Activated naive CD8-positive, alpha-beta T cell treated with anti-CD3 and anti-CD28 coated beads, Interleukin-2, amount 10 ng/mL, durations not matched to agents 7 days and 5 days (primary cell): ENCODE data around the gene KCTD19. TPM values are rescaled to one million over a fixed set of nuclear protein-coding genes. Genes with fewer than 3 reads are reported as not detected.

ENCODE experiments used
- ATAC-seq: fragments of 150-1000 bp; cut with Tn5 transposase; one replicate; pipeline ENCODE4 v1.10.0; 2021; ENCODE audit warnings: low read depth, moderate library complexity
- POLR2A ChIA-PET: fragments of 350-600 bp; sonication (Branson Sonifier 250); formaldehyde crosslinking; loops from one replicate; lab custom pipeline; 2021; ENCODE audit warnings: antibody characterized with exemption; lab: Charles Lee
- DNase-seq: peaks from one replicate; pipeline ENCODE4 v3.0.0; 2021
- H3K27ac Mint-ChIP-seq: one replicate; pipeline ENCODE4 v1.8.0; 2022; ENCODE audit warnings: mild to moderate bottlenecking, mixed read lengths
- H3K27me3 Mint-ChIP-seq: one replicate; pipeline ENCODE4 v1.8.0; 2022; ENCODE audit warnings: mild to moderate bottlenecking, moderate library complexity, mixed read lengths
- H3K36me3 Mint-ChIP-seq: one replicate; pipeline ENCODE4 v1.8.0; 2021; ENCODE audit warnings: mild to moderate bottlenecking, mixed read lengths
- H3K4me1 Mint-ChIP-seq: one replicate; pipeline ENCODE4 v1.8.0; 2021; ENCODE audit warnings: mixed read lengths
- H3K4me3 Mint-ChIP-seq: one replicate; pipeline ENCODE4 v1.8.0; 2022; ENCODE audit warnings: mild to moderate bottlenecking, moderate library complexity, mixed read lengths
- H3K9me3 Mint-ChIP-seq: one replicate; pipeline ENCODE4 v1.8.0; 2021; ENCODE audit warnings: mixed read lengths
- total RNA-seq, 2 experiments: library from RNA; stranded (reverse); gene quantifications; one replicate each; pipeline ENCODE4 v1.2.3, GENCODE V29; 2021

KCTD19 gene
- total RNA-seq, 2 experiments from 2014 or later = 1.2 to 1.6 TPM

GRCh38 chr16:67257486-67258160 is 68.9 kb downstream of the KCTD19 start:
- ATAC-seq (no peak), DNase-seq (no peak)
- Mint-ChIP-seq H3K4me1 (no peaks in the 10 kb centered on the region), H3K27ac (no peak overlapping the region), H3K36me3 (peaks cover 2% of the 10 kb centered on the region), H3K9me3 (no peaks in the 10 kb centered on the region), H3K4me3 (no peak overlapping the region), H3K27me3 (peaks cover 4% of the 10 kb centered on the region)
- POLR2A ChIA-PET = no interaction called here

- Mint-ChIP-seq H3K27me3 (peaks cover 4% of the 10 kb centered on the region), H3K9me3 (no peaks in the 10 kb centered on the region), H3K4me3 (no peak overlapping the region), H3K4me1 (no peaks in the 10 kb centered on the region), H3K27ac (no peak overlapping the region), H3K36me3 (peaks cover 2% of the 10 kb centered on the region)
- POLR2A ChIA-PET = no interaction called here
- DNase-seq (no peak), ATAC-seq (no peak)
Measured at GRCh38 chr16:67256701-67257230, 69.8 kb downstream of the KCTD19 start.

- Mint-ChIP-seq H3K4me3 (no peak overlapping the region), H3K9me3 (no peaks in the 10 kb centered on the region), H3K36me3 (peaks cover 2% of the 10 kb centered on the region), H3K27ac (no peak overlapping the region), H3K27me3 (peaks cover 1% of the 10 kb centered on the region), H3K4me1 (no peaks in the 10 kb centered on the region)
- no peak for ATAC-seq
- DNase-seq = no peak
- POLR2A ChIA-PET = no interaction called here
Measured at GRCh38 chr16:67255553-67256221, 70.9 kb downstream of the KCTD19 start.

GRCh38 chr16:67254801-67255552 is 71.6 kb downstream of the KCTD19 start:
- ATAC-seq = no peak
- H3K27me3 Mint-ChIP-seq = peaks cover 6% of the 10 kb centered on the region

GRCh38 chr16:67252609-67253497 is 73.7 kb downstream of the KCTD19 start:
- POLR2A ChIA-PET = no interaction called here
- H3K4me1 Mint-ChIP-seq = peaks cover 14% of the 10 kb centered on the region
- peaks cover 13% of the 10 kb centered on the region for H3K27me3 Mint-ChIP-seq
- DNase-seq = no peak
- H3K4me3 Mint-ChIP-seq = no peak overlapping the region
- H3K36me3 Mint-ChIP-seq = peaks cover 2% of the 10 kb centered on the region
- ATAC-seq = no peak
- no peaks in the 10 kb centered on the region for H3K9me3 Mint-ChIP-seq
- no peak overlapping the region for H3K27ac Mint-ChIP-seq

More at GRCh38 chr16:67254801-67255552, 71.6 kb downstream of the KCTD19 start:
- Mint-ChIP-seq H3K9me3 (no peaks in the 10 kb centered on the region), H3K36me3 (peaks cover 2% of the 10 kb centered on the region), H3K4me1 (peaks cover 2% of the 10 kb centered on the region), H3K4me3 (no peak overlapping the region), H3K27ac (no peak overlapping the region)
- POLR2A ChIA-PET = no interaction called here
- no peak for DNase-seq

- peaks cover 13% of the 10 kb centered on the region for H3K27me3 Mint-ChIP-seq
- H3K4me1 Mint-ChIP-seq = peaks cover 23% of the 10 kb centered on the region
- H3K4me3 Mint-ChIP-seq = peak overlapping the region; percentile 81
- POLR2A ChIA-PET = interaction anchor here (9.4 kb wide), 1 partner anchor 22 kb away, joined by 130 read pairs; the partner anchor contains the start of gene TMEM208
- no peak for DNase-seq
- peak overlapping the region; percentile 82 for H3K27ac Mint-ChIP-seq
- ATAC-seq = no peak
- H3K9me3 Mint-ChIP-seq = no peaks in the 10 kb centered on the region
- H3K36me3 Mint-ChIP-seq = no peaks in the 10 kb centered on the region
Measured at GRCh38 chr16:67250045-67250327, 76.6 kb downstream of the KCTD19 start.

- POLR2A ChIA-PET = interaction anchor here (1.0 to 9.4 kb wide), 4 partner anchors 21 to 231 kb away, joined by 3 to 130 read pairs (median 3); partner anchors contain the start of genes ATP6V0D1 and TMEM208
- Mint-ChIP-seq H3K27ac (peak overlapping the region; percentile 82), H3K9me3 (no peaks in the 10 kb centered on the region), H3K36me3 (no peaks in the 10 kb centered on the region), H3K4me3 (peak overlapping the region; percentile 81), H3K4me1 (peaks cover 29% of the 10 kb centered on the region), H3K27me3 (peaks cover 13% of the 10 kb centered on the region)
- no peak for DNase-seq
- ATAC-seq = no peak
Measured at GRCh38 chr16:67249178-67250044, 77.1 kb downstream of the KCTD19 start.

- H3K27me3 Mint-ChIP-seq = peaks cover 13% of the 10 kb centered on the region
- H3K27ac Mint-ChIP-seq = peak within 1 kb of the TSS; percentile 82
- POLR2A ChIA-PET = interaction anchor here (0.9 to 9.4 kb wide), 9 partner anchors 21 to 315 kb away, joined by 3 to 130 read pairs (median 3); partner anchors contain the start of genes ATP6V0D1, PLEKHG4 and TMEM208
- H3K4me1 Mint-ChIP-seq = peaks cover 34% of the 10 kb centered on the region
- H3K4me3 Mint-ChIP-seq = peak within 1 kb of the TSS; percentile 82
- H3K9me3 Mint-ChIP-seq = no peaks in the 10 kb centered on the region
- peak; percentile 72 for DNase-seq
- H3K36me3 Mint-ChIP-seq = no peaks in the 10 kb centered on the region
- ATAC-seq = no peak
Measured at GRCh38 chr16:67248401-67249177, 78.0 kb downstream of the KCTD19 start, which contains the start of gene SLC9A5. Gene SLC9A5, plus strand, starts transcription at chr16:67248979. Its CDS starts 36 bp downstream, at chr16:67249015.

GRCh38 chr16:67248073-67248400 is 78.5 kb downstream of the KCTD19 start:
- Mint-ChIP-seq H3K36me3 (no peaks in the 10 kb centered on the region), H3K4me3 (peak overlapping the region; percentile 82), H3K4me1 (peaks cover 38% of the 10 kb centered on the region), H3K27me3 (peaks cover 13% of the 10 kb centered on the region), H3K9me3 (no peaks in the 10 kb centered on the region), H3K27ac (peak overlapping the region; percentile 70)
- DNase-seq = no peak
- ATAC-seq = no peak
- POLR2A ChIA-PET = interaction anchor here (0.7 to 9.4 kb wide), 15 partner anchors 13 to 445 kb away, joined by 3 to 130 read pairs (median 3); partner anchors contain the start of genes PLEKHG4 and TMEM208

GRCh38 chr16:67247192-67248072 is 79.1 kb downstream of the KCTD19 start, which contains the start of gene FHOD1:
Gene FHOD1, minus strand, starts transcription at chr16:67247481. Its CDS starts 71 bp downstream, at chr16:67247410.
- peaks cover 41% of the 10 kb centered on the region for H3K4me1 Mint-ChIP-seq
- H3K27me3 Mint-ChIP-seq = peaks cover 13% of the 10 kb centered on the region
- H3K9me3 Mint-ChIP-seq = no peaks in the 10 kb centered on the region
- DNase-seq (peak; percentile 100), ATAC-seq (peak; percentile 66)
- H3K36me3 Mint-ChIP-seq = peaks cover 2% of the 10 kb centered on the region
- peak within 1 kb of the TSS; percentile 82 for H3K4me3 Mint-ChIP-seq
- POLR2A ChIA-PET = interaction anchor here (0.6 to 9.4 kb wide), 17 partner anchors 11 to 446 kb away, joined by 3 to 130 read pairs (median 4); partner anchors contain the start of genes PLEKHG4 and TMEM208
- peak within 1 kb of the TSS; percentile 90 for H3K27ac Mint-ChIP-seq
